Endothelial cell of umbilical vein (primary cell): ENCODE results near the gene CTIF.

Source experiments
- CTCF ChIP-seq, 2 donors: IDR thresholded peaks; 1 replicate in 1 of 2; 2 replicates in 1 of 2; pipeline ENCODE4 v1.5.1; 2011; ENCODE audit warnings: low read length in 2 of 2, mild to moderate bottlenecking in 2 of 2, moderate library complexity in 2 of 2, control low read depth in 1 of 2, inconsistent platforms in 1 of 2, low read depth in 1 of 2; ENCODE audit not compliant: insufficient read depth in 1 of 2; ENCODE audit errors: extremely low read depth in 1 of 2
- FOS ChIP-seq: IDR thresholded peaks from 2 replicates; pipeline ENCODE4 v1.6.1; 2011; ENCODE audit warnings: mild to moderate bottlenecking, low read length, moderate library complexity, borderline replicate concordance; ENCODE audit not compliant: insufficient read depth
- JUN ChIP-seq: IDR thresholded peaks from 2 replicates; pipeline ENCODE4 v1.6.1; 2011; ENCODE audit warnings: borderline replicate concordance, low read depth; ENCODE audit not compliant: insufficient read length, insufficient read depth
- MAX ChIP-seq: IDR thresholded peaks from 2 replicates; pipeline ENCODE4 v1.6.1; 2011; ENCODE audit not compliant: insufficient read depth, insufficient read length

GRCh38 chr18:48815179-48815515, 276.3 kb downstream of the CTIF start:
- TF ChIP-seq CTCF (IDR thresholded peaks at IDR 0.05; ENCODE audit: extremely low read depth in 1 of 2, insufficient read depth in 1 of 2, low read depth in 1 of 2, low read length in 2 of 2) (no peak), MAX (no peak), JUN (no peak), FOS (no peak)
